ENCODE data around the gene SRSF2.
"Not testable (repeated sequence)": the region's sequence is repeated elsewhere in the genome, so short reads cannot be mapped to it uniquely, and the experiment has no call there.

SRSF2 gene

DNA sequence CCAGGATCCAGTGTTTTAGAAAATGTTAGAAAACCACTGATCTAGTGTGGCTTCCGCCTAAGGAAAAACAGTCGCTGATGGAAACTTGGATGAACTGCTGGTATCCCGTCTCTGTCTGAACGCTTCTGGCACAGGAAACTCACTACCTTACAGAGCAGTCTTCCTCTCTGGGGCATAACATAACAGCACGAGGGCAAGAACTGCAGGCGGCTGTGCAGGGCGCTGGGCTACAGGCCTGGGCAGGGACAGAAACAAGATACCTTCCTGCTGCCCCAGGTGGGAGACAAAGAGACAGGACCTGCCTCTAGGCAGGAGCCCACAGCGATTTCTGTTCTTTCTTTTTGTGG lies 36.9 kb downstream of the SRSF2 start:
- DNase-seq = no peak

DNA sequence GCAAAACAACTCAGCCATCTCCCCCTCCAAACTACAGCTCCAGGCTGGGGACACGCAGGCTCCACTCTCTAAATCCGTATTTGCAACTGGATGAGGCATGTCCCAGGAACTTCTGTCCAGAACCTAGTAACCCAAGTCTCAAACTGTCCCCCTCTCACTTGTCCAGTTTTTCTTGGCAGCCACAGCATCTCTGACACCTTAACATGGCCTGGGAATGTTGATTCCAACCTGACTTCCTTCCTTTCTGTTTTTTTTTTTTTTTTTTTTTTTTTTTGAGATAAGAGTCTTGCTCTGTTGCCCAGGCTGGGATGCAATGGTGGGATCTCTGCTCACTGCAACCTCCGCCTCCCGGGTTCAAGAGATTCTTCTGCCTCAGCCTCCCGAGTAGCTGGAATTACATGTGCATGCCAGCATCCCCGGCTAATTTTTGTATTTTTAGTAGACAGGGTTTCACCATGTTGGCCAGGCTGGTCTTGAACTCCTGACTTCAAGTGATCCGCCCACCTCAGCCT lies 38.6 kb downstream of the SRSF2 start:
- DNase-seq = not testable (repeated sequence)

DNA sequence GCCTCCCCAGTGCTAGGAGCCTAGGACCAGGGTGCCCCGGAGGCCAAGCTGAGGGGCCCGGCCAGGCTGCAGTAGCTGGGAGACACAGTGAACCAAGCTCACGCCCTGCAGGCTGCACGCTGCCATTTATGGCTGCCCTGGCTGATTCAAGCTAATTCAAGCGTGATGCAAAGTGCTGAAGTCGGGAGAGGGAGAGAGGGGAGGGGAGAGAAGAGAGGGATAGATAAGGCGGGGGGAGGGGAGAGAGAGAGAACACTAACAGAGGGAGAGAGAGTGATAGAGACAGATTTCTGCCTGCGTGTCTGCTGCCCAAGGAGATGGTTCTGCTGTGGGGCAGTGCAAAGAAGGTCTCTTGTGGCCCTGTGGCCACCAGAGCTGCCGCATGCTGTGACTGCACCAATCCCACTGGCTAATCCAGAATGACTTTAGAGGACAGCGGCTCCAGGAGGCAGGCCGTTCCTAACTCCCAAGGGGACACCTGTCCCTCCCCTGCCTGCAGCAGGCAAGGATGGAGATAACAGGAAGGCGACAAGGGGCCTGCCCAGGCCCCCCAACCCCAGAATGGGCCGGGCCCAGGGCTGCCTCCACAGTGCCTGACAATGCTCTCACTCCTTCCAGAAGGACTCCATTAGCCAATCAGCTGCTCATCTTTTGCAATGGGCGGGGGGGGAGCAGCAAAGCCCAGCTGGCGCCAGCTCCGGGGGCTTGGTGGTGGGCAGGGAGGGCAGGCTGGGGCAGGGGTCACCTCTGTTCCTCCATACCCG lies 39.2 kb downstream of the SRSF2 start:
- DNase-seq = no peak

DNA sequence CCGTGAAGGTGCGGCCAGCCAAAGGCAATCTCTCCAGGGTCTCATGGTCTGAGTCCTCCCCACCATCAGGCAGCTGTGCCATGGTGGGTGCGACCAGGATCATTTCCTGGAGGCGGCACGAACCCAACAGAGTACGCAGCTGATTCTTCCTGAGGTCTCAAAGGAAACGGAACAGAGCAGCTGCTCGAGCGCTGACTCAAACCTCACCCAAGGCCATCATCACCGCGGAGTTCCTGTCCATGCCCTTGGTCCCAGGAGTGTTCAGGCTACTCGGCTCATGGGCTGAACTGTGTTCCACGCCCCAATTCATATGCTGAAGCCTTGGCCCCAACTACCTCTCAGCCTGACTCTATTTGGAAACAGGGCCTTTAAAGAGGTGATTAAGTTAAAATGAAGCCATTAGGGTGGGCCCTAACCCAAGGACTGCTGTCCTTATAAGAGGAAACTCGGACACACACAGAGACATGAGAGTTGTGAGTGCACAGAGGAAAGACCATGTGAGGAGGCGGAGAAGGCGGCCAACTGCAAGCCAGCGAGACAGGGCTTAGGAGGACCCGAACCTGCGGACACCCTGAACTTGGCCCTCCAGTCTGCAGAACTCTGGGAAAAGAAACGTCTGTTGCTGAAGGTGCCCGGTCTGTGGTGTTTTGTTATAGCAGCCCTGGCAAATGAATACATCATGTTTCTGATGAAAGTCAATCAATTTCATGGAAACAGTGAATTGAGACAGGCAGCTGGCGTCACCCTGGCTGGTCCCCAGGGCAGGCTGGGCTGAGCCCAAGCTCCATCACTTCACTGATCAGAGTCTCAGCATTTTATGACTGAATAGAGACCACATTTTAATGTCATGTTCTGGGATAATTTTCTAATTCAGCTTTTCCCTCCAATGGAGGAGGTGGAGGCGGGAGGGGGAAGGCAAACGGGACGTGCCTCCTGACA lies 40.1 kb downstream of the SRSF2 start:
- peak; percentile 29 for DNase-seq

DNA sequence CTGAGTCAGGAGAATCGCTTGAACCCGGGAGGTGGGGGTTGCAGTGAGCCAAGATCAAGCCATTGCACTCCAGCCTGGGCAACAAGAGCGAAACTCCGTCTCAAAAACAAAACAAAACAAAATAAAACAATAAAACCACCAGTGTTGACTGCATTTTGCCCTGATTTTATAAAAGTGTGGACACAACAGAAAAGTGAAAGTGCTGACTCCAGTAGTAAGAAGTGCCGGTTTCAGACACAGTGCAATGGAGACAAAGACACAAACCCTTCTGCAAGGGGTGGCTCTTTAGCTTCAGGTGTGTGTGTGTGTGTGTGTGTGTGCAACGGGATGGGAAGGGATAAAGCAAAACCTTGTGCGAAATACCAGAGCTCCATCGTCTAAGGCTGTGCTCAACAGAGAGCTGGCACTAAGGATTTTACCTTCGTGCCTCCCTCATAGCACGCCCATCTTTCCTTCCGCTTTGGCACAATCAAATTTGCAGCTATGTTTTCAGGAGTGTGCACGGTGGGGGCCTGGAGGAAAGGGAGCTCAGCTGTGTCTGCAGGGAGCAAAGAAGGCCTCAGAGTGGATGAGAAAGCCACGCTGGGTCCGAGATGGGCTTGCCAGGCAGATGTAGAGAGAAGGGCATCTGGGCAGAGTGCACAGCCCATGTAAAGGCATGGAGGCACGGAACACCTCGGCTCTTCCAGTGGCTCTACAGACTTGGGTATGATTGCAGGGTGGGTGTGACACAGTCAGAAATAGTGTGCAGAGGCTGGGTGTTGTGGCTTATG lies 41.9 kb downstream of the SRSF2 start:
- DNase-seq = no peak

DNA sequence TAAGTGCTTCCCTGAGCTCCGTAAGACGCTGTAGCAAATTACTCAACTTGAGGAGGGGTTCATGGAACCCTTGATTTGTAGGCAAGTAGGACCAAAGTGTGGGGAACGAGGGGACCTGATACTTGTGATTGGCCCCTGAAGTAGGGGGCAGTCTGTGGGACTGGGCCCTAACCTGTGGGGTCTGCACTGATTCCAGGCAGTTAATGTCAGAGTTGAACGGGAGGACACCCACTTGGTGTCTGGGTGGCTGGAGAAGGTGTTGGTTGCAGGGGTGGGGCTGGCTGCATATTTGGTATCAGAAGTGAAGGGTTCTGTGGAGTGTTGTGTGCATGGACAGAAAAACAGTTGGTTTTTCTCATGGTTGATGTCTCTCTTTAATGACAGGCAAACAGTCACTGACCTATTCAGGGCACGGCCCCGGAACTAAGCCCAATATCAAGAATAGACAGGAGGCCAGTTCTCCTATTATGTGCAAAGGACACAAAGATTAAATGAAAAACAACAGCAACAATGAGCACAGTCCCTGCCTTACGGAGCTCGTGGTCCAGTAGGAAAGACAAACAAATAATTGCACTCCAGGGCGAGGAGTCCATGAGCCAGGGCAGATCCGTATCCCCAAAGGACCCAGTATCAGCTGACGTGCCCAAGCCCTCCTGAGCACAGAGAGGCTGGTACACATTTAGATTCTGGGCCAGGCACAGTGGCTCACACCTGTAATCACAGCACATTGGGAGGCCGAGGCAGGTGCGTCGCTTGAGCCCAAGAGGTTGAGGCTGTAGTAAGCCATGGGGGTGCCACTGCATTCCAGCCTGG lies 45.5 kb downstream of the SRSF2 start:
- DNase-seq = no peak

DNA sequence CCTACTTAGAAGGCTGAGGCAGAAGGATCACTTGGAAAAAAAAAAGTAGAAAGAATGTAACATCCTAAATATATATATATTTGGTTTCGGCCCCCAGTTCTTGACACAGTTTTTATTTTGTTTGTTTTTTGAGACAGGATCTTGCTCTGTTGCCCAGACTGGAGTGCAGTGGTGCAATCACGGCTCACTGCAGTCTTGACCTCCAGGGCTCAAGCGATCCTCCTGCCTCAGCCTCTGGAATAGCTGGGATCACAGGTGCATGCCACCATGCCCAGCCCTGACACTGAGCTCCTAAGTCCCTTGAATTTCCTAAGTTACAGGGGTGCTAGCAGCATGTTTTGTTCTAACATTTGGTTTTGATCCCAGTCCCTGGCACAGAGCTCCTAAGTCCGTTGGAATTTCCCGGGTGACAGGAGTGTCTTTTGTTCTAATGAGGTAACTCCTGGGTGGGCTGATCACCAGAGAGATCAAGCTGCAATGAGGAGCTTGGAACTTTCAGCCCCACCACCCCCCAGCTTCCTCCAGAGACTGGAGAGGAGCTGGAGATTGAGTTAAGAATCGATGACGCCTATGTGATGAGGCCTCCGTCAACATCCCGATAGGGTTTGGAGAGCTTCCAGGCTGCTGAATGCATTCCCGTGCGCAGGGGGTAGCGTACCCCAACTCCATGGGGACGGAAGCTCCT lies 46.4 kb downstream of the SRSF2 start:
- DNase-seq = no peak

DNA sequence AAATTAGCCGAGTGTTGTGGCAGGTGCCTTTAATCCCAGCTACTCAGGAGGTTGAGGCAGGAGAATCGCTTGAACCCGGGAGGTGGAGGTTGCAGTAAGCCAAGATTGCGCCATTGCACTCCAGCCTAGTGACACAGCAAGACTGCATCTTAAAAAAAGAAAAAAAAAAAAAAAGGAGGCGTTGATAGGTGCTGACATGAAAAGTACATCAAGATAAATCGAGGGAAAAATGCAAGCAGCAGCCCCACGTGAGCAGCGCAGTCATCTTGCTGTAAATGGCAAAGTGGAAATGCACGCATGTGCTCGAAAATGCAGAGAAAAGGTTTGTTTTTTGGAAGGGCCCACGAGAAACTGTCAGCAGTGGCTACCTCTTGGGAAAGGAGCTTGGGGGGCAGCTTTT lies 47.3 kb downstream of the SRSF2 start:
- no peak for DNase-seq

DNA sequence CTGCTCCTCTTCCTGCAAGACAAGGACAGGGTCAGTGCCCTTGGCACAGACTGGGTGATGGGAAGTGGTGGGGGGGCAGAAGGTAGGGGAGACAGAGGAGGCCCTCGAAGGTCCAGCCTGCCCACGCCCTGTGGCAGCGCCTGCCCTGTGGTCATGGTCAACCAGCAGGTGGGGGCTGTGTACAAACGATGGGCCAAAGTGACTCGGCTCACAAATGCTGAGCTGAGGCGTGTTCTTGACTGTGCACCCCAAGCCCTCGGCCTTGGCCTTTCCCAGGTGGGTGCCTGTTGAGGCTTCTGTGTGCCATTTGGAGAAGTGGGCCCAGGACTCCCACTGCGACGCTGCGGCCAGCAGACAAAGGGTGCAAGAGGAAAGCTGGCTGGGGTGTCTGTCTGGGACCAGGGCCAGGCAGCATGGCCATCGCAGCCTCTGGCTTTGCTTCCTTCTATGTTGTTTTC lies 48.9 kb downstream of the SRSF2 start:
- peak; percentile 40 for DNase-seq

DNA sequence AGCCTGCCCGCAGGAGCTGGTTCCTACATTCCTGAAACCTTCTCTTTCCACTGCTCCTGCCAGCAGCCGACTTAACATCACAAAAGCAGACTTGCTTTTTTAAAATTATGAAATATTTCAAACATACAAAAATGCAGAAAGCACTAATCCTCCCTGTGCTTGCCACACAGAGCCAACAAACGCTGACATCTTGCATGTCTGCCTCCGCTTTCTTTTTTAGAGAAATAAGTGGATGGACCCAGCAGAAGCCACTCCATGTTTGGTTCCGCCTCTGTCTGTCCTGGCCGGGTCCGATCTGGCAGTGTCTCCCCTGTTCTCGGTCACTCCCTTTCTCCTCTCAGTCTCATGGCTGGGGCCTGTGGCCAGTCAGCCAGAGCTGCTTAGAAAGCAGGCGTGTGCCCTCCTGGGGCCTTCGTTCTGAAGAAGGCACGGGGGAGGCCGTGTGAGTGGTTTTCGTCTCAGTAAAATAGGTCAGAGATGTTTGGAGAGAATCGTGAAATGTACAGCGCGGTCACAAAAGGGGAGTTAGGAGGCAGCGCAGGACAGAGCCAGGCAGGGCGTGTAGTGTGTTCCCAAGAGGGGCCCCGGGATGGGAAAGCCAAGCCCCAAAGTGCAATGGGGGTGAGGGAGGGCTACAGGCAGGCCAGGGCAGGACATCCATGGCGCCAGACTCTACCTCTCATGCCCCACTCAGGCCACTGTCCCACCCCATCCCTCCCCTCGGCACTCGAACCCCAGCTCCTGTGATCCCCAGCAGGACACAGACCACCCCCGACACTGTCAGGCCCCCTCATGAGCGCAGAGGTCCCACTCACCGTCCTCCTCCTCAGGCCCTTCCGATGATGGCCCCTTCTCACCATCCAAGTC lies 49.6 kb downstream of the SRSF2 start:
- no peak for DNase-seq

DNA sequence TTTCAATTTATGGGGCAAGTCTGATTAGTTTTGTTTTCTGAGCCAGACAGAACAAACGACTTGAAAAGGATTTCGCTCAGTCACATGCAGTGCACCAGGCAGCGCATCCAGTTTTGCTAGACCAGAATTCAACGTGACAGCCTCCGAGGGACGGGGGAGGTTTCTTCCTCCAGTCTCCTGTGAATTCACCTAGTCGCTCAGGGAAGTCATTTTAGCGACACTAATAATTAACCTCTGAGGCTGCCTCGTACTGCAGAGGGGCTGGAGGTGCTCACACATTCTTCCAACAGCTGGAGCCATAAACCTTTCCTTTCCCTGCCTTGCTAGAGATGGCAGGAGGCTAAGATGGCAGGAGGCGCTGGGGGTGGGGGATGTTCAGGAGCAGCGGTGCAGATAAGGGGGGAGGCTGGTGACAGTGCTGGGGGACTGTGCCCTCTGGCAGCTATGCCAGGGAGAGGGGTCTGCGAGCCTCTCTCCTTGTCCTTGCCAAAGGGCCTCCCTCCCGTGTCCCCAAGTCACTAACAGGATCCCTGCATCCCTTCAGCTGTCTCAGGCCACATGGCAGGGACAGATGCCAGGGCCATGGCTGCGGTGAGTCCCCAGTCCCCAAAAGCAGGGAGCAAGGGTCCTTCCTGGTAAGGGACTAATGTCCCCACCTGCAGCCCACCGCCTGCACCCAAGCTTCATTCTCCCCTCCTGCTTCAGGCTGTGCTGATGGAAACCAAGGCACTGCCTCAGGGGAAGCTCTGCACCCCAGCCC lies 50.4 kb downstream of the SRSF2 start:
- no peak for DNase-seq

DNA sequence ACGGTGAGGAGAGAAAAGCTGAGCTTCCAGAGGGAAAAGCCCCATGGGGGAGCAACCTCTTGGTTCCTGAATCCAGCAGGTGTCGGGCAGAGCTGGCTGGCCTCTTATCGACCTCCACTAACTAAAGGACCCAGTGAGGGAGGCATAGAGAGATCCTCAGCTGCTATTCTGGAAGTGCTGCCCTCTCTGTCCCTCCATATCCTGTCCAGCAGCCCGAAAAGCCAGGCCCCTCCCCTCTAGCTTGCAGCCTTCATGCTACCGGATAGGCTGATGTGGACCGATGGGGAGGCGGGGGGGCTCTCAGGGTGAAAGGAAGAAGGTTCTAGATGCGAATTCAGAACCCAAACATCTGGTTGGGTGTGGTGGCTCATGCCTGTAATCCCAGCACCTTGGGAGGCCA lies 51.3 kb downstream of the SRSF2 start:
- DNase-seq = no peak

DNA sequence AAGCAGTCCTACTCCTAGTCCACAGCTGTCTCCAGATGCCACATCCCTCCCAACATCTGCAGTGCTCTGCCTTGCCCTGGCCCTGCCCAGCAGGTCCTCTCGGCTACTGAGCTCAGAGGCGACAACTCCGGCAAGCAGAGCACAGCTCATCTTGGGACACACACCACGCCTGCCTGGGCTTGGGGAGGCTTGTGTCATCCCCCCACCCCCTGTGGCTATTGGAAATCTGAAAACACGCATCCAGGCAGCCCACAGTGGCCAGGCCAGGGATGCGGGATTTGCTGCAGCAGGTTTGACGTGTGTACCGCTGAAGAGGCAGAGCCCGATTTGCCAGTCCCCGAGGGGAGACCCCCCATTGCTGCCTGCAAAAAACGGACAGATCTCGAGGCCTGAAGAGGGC lies 51.8 kb downstream of the SRSF2 start:
- DNase-seq = no peak

DNA sequence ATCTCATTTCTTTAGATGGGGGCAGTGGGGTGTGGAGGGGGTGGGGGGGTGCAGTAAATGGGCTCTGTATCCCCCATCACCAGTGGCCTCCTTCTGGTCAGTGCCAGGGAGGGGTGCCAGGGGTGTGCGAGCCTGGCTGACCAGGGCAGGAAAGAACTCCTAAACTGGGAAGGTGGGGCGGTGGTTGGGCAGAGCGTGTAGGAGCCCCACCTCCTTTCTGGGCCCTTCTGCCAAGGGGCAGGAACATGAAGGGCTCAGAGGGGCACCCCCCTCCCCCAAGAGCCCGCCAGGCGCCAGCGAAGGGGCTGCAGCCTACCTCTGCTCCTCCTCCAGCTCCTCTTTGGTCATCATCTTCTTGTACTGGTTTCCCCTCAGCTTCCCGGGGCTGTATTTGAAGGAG lies 52.4 kb downstream of the SRSF2 start:
- DNase-seq = no peak
